Measurements from ENCODE around the gene NETO2. TPM values are rescaled to one million over a fixed set of nuclear protein-coding genes. Genes with fewer than 3 reads are reported as not detected.

Gene NETO2
- total and polyA plus RNA-seq, 2 of the 13 experiments (the other 11 are each of a cell fraction or from before 2014, with no cell fraction given): 8.2 to 13.5 TPM

DNA sequence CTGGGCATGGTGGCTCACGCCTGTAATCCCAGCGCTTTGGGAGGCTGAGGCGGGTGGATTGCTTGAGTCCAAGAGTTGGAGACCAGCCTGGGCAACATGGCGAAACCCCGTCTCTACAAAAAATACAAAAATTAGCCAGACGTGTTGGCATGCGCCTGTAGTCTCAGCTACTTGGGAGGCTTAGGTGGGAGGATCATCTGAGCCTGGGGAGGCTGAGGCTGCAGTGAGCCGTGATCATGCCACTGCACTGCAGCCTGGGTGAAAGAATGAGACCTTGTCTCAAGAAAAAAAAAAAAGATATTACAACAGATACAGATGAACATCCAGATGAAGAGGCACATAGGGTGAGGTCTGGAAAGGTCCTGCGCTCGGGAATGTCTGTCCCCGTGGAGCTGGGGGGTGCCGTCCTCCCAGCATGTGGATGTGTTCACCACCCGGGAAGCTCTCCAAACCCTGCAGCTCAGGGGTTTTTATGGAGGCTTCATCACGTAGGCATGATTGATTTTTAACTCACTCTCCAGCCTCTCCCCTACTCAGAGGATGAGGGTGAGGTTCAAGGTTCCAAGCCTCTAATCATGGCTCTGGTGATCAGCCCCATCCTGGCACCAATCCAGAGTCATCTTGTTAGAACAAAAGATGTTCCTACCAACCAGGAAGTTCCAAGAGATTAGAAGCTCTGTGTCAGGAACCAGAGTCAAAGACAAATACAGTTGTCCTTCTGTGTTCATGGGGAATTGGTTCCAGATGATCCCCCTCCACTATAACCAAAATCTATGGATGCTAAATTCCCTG lies 85.3 kb downstream of the NETO2 start (continued):
- TF ChIP-seq ZNF564 (CRISPR knock-in tag; IDR thresholded peaks at IDR 0.05) (0 out of 2 replicates have a peak, but pooled peaks have one; percentile 62), ZNF616 (CRISPR knock-in tag; IDR thresholded peaks at IDR 0.05; ENCODE audit: low read depth) (no peak), SETDB1 (CRISPR knock-in tag; IDR thresholded peaks at IDR 0.05; ENCODE audit: borderline replicate concordance) (no peak), ZNF143 (CRISPR knock-in tag; IDR thresholded peaks at IDR 0.05) (no peak), ZNF605 (CRISPR knock-in tag; IDR thresholded peaks at IDR 0.05) (peak; percentile 36; the same call in 1 of the 2 replicates), ELF4 (CRISPR knock-in tag; IDR thresholded peaks at IDR 0.05; ENCODE audit: borderline replicate concordance) (peak; percentile 93; the same call in 1 of the 2 replicates), ZNF7 (CRISPR knock-in tag; IDR thresholded peaks at IDR 0.05) (no peak), RAD51 (IDR thresholded peaks at IDR 0.05; ENCODE audit: borderline replicate concordance) (no peak), RFXAP (CRISPR knock-in tag; IDR thresholded peaks at IDR 0.05; ENCODE audit: borderline replicate concordance) (peak; percentile 83), ZNF629 (CRISPR knock-in tag; conservative IDR thresholded peaks at IDR 0.05) (0 out of 2 replicates have a peak, but pooled peaks have one; percentile 33), ZNF557 (CRISPR knock-in tag; IDR thresholded peaks at IDR 0.05) (peak; percentile 78; the same call in 1 of the 2 replicates), NCOR1 (IDR thresholded peaks at IDR 0.05; ENCODE audit: borderline replicate concordance, low read length) (peak; percentile 51; the same call in 1 of the 2 replicates), ZKSCAN8 (CRISPR knock-in tag; IDR thresholded peaks at IDR 0.05; ENCODE audit: borderline replicate concordance) (peak; percentile 40; the same call in 1 of the 2 replicates), SIN3B (IDR thresholded peaks at IDR 0.05; ENCODE audit: low read length) (no peak), IRF2 (CRISPR knock-in tag; IDR thresholded peaks at IDR 0.05) (peak; percentile 82)
- TF ChIP-seq, protein P1, sequence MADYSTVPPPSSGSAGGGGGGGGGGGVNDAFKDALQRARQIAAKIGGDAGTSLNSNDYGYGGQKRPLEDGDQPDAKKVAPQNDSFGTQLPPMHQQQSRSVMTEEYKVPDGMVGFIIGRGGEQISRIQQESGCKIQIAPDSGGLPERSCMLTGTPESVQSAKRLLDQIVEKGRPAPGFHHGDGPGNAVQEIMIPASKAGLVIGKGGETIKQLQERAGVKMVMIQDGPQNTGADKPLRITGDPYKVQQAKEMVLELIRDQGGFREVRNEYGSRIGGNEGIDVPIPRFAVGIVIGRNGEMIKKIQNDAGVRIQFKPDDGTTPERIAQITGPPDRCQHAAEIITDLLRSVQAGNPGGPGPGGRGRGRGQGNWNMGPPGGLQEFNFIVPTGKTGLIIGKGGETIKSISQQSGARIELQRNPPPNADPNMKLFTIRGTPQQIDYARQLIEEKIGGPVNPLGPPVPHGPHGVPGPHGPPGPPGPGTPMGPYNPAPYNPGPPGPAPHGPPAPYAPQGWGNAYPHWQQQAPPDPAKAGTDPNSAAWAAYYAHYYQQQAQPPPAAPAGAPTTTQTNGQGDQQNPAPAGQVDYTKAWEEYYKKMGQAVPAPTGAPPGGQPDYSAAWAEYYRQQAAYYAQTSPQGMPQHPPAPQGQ (CRISPR knock-in tag; IDR thresholded peaks at IDR 0.05; ENCODE audit: borderline replicate concordance): no peak
- TF ChIP-seq, protein P2, sequence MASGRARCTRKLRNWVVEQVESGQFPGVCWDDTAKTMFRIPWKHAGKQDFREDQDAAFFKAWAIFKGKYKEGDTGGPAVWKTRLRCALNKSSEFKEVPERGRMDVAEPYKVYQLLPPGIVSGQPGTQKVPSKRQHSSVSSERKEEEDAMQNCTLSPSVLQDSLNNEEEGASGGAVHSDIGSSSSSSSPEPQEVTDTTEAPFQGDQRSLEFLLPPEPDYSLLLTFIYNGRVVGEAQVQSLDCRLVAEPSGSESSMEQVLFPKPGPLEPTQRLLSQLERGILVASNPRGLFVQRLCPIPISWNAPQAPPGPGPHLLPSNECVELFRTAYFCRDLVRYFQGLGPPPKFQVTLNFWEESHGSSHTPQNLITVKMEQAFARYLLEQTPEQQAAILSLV (CRISPR knock-in tag; IDR thresholded peaks at IDR 0.05; ENCODE audit: borderline replicate concordance): no peak
- TF ChIP-seq, protein P3, sequence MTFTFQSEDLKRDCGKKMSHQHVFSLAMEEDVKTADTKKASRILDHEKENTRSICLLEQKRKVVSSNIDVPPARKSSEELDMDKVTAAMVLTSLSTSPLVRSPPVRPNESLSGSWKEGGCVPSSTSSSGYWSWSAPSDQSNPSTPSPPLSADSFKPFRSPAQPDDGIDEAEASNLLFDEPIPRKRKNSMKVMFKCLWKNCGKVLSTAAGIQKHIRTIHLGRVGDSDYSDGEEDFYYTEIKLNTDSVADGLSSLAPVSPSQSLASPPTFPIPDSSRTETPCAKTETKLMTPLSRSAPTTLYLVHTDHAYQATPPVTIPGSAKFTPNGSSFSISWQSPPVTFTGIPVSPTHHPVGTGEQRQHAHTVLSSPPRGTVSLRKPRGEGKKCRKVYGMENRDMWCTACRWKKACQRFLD (CRISPR knock-in tag; IDR thresholded peaks at IDR 0.05; ENCODE audit: borderline replicate concordance): no peak
- TF ChIP-seq, protein P4, sequence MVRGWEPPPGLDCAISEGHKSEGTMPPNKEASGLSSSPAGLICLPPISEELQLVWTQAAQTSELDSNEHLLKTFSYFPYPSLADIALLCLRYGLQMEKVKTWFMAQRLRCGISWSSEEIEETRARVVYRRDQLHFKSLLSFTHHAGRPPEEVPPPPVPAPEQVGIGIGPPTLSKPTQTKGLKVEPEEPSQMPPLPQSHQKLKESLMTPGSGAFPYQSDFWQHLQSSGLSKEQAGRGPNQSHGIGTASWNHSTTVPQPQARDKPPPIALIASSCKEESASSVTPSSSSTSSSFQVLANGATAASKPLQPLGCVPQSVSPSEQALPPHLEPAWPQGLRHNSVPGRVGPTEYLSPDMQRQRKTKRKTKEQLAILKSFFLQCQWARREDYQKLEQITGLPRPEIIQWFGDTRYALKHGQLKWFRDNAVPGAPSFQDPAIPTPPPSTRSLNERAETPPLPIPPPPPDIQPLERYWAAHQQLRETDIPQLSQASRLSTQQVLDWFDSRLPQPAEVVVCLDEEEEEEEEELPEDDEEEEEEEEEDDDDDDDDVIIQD (CRISPR knock-in tag; IDR thresholded peaks at IDR 0.05; ENCODE audit: low read depth): peak; percentile 91
- TF ChIP-seq, protein P5, sequence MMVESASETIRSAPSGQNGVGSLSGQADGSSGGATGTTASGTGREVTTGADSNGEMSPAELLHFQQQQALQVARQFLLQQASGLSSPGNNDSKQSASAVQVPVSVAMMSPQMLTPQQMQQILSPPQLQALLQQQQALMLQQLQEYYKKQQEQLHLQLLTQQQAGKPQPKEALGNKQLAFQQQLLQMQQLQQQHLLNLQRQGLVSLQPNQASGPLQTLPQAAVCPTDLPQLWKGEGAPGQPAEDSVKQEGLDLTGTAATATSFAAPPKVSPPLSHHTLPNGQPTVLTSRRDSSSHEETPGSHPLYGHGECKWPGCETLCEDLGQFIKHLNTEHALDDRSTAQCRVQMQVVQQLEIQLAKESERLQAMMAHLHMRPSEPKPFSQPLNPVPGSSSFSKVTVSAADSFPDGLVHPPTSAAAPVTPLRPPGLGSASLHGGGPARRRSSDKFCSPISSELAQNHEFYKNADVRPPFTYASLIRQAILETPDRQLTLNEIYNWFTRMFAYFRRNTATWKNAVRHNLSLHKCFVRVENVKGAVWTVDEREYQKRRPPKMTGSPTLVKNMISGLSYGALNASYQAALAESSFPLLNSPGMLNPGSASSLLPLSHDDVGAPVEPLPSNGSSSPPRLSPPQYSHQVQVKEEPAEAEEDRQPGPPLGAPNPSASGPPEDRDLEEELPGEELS (CRISPR knock-in tag; IDR thresholded peaks at IDR 0.05): peak; percentile 76

Measured in HepG2 (cell line).